NCI-H2227 (cell line): Measurements from ENCODE around the gene RPGRIP1L.
A peak's percentile ranks its signal among the peaks of the same experiment; 100 is the strongest.

Source experiments
- DNase-seq: peaks from one replicate; lab custom pipeline; 2025; ENCODE audit not compliant: unreplicated experiment; lab: John Stamatoyannopoulos, UW

The RPGRIP1L gene

GRCh38 chr16:53608094-53608493 is 95.6 kb downstream of the RPGRIP1L start:
- DNase-seq: no peak

- DNase-seq: peak; percentile 26
Observed at GRCh38 chr16:53605831-53606400, 97.7 kb downstream of the RPGRIP1L start.

- DNase-seq: no peak
Observed at GRCh38 chr16:53605356-53605755, 98.3 kb downstream of the RPGRIP1L start.

GRCh38 chr16:53601961-53602360 is 101.7 kb downstream of the RPGRIP1L start:
- no peak for DNase-seq

- DNase-seq: no peak
Observed at GRCh38 chr16:53600616-53601015, 103.0 kb downstream of the RPGRIP1L start.

GRCh38 chr16:53600126-53600525 is 103.5 kb downstream of the RPGRIP1L start:
- no peak for DNase-seq

- DNase-seq: no peak
Observed at GRCh38 chr16:53599548-53599947, 104.1 kb downstream of the RPGRIP1L start.

GRCh38 chr16:53598511-53599275 is 105.0 kb downstream of the RPGRIP1L start:
- DNase-seq: no peak

- no peak for DNase-seq
Observed at GRCh38 chr16:53597776-53598175, 105.9 kb downstream of the RPGRIP1L start.

GRCh38 chr16:53588081-53588648 is 115.5 kb downstream of the RPGRIP1L start:
- DNase-seq: no peak

- no peak for DNase-seq
Observed at GRCh38 chr16:53583401-53583800, 120.3 kb downstream of the RPGRIP1L start.

GRCh38 chr16:53581784-53582183 is 121.9 kb downstream of the RPGRIP1L start:
- DNase-seq: no peak

GRCh38 chr16:53580038-53580802 is 123.4 kb downstream of the RPGRIP1L start:
- no peak for DNase-seq

GRCh38 chr16:53576904-53577303 is 126.8 kb downstream of the RPGRIP1L start:
- DNase-seq: no peak

- DNase-seq: no peak
Observed at GRCh38 chr16:53576210-53576609, 127.4 kb downstream of the RPGRIP1L start.

GRCh38 chr16:53571763-53572162 is 131.9 kb downstream of the RPGRIP1L start:
- DNase-seq: no peak

- DNase-seq: peak; percentile 30
Observed at GRCh38 chr16:53566552-53567245, 137.0 kb downstream of the RPGRIP1L start.

- DNase-seq: no peak
Observed at GRCh38 chr16:53565296-53565863, 138.3 kb downstream of the RPGRIP1L start.

- DNase-seq: no peak
Observed at GRCh38 chr16:53563426-53563825, 140.2 kb downstream of the RPGRIP1L start.

GRCh38 chr16:53561101-53561888 is 142.4 kb downstream of the RPGRIP1L start:
- no peak for DNase-seq
